Measurements from ENCODE around the gene EXTL2. TPM values are rescaled to one million over a fixed set of nuclear protein-coding genes. Genes with fewer than 3 reads are reported as not detected.
A peak's percentile ranks its signal among the peaks of the same experiment; 100 is the strongest.

Gene EXTL2
- total RNA-seq, 4 donors from 2014 or later, result 10.6 to 22.1 (median 16.7) TPM

DNA sequence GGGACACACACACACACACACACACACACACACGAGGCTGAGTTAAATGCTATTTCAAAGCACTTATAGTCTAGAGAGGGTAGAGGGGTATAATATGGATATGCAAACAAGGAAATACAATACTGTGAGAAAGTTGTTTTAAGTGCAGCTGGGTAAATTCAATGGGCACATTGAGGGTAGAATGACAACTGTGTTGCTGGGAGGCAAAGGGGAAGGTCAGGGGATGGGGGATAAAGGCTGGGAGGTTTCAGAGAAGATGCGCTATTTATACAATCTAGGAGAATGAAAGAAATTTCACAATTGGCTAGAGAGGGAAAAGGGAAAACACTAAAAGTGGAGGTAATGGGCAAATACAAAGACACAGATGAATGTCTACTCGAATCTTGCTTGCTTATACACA lies 19.4 kb downstream of the EXTL2 start:
- TF ChIP-seq, protein P1, sequence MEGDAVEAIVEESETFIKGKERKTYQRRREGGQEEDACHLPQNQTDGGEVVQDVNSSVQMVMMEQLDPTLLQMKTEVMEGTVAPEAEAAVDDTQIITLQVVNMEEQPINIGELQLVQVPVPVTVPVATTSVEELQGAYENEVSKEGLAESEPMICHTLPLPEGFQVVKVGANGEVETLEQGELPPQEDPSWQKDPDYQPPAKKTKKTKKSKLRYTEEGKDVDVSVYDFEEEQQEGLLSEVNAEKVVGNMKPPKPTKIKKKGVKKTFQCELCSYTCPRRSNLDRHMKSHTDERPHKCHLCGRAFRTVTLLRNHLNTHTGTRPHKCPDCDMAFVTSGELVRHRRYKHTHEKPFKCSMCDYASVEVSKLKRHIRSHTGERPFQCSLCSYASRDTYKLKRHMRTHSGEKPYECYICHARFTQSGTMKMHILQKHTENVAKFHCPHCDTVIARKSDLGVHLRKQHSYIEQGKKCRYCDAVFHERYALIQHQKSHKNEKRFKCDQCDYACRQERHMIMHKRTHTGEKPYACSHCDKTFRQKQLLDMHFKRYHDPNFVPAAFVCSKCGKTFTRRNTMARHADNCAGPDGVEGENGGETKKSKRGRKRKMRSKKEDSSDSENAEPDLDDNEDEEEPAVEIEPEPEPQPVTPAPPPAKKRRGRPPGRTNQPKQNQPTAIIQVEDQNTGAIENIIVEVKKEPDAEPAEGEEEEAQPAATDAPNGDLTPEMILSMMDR (IDR thresholded peaks at IDR 0.05), result no peak
- TF ChIP-seq EP300 (IDR thresholded peaks at IDR 0.05) (no peak), POLR2AphosphoS5 (IDR thresholded peaks at IDR 0.05) (no peak), POLR2A (IDR thresholded peaks at IDR 0.05) (no peak)
- H3K4me3 ChIP-seq, result no peak overlapping the region
- no peak for ATAC-seq
- H3K27me3 ChIP-seq, result no peaks in the 10 kb centered on the region
- H3K9me3 ChIP-seq, result no peaks in the 10 kb centered on the region
- H3K4me1 ChIP-seq, result no peaks in the 10 kb centered on the region
- peaks cover 0 to 29% of the 10 kb centered on the region in 2 donors for H3K36me3 ChIP-seq
- WGBS, 2 donors (ENCODE audit: low coverage in 1 of 2), result 87 to 95% methylated on average over 2 to 3 of the region's 3 CpGs
- H3K27ac ChIP-seq, result no peak overlapping the region

DNA sequence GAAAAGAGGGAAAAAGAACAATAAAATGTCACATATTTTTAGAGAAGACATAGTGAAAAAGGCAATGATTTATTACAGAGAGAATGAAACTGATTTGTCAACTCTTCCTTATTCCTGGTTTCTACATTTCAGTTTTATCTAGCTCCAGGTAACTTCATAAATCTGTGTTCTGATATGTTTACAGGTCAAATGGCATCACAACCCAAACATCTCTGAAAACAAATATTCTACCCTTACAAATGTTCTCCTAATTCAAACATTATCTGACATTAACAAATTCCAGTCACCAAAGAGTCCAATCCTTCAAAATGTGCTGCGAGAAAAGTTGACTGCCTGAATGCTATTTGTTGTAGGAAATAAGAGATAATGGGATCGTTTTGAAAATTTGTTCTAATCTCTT lies 20.2 kb downstream of the EXTL2 start:
- no peaks in the 10 kb centered on the region for H3K27me3 ChIP-seq
- H3K9me3 ChIP-seq, result no peaks in the 10 kb centered on the region
- peaks cover 0 to 29% of the 10 kb centered on the region in 2 donors for H3K36me3 ChIP-seq
- no peak overlapping the region for H3K27ac ChIP-seq
- TF ChIP-seq, protein P1 (IDR thresholded peaks at IDR 0.05), result no peak
- TF ChIP-seq POLR2AphosphoS5 (IDR thresholded peaks at IDR 0.05), result no peak
- no peak for TF ChIP-seq EP300 (IDR thresholded peaks at IDR 0.05)
- TF ChIP-seq POLR2A (IDR thresholded peaks at IDR 0.05), result no peak
- 85 to 89% methylated on average over 2 of the region's 2 CpGs for WGBS, 2 donors (ENCODE audit: low coverage in 1 of 2)
- H3K4me3 ChIP-seq, result no peak overlapping the region
- no peak for ATAC-seq
- H3K4me1 ChIP-seq, result no peaks in the 10 kb centered on the region

DNA sequence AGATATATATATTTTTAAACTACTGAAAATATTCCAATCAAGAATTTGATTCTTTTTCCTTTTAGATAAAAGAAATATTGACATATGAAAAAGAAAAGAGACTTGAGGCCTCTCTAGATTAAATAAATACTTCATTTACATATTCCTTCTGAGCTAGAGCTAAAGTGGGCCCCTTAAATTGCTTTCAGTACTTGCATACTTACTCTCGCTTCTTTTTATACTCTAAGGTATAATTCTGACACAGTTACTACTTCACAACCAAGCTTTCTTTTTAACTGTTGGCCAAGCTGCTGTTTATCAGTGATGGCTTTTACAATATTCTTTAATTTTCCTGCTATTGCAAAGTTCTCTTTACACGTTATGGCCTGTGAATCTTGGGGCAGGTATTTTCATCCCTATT lies 24.6 kb downstream of the EXTL2 start:
- Histone ChIP-seq H3K27me3 (no peaks in the 10 kb centered on the region), H3K9me3 (no peaks in the 10 kb centered on the region), H3K4me3 (no peak overlapping the region), H3K36me3 (peaks cover 0 to 12% of the 10 kb centered on the region in 2 donors), H3K27ac (no peak overlapping the region), H3K4me1 (peaks cover 0 to 17% (median 0%) of the 10 kb centered on the region in 3 donors)
- TF ChIP-seq EP300 (IDR thresholded peaks at IDR 0.05) (no peak), POLR2A (IDR thresholded peaks at IDR 0.05) (no peak), POLR2AphosphoS5 (IDR thresholded peaks at IDR 0.05) (no peak)
- TF ChIP-seq, protein P1 (IDR thresholded peaks at IDR 0.05), result no peak
- no peak for ATAC-seq
- WGBS, 2 donors (ENCODE audit: low coverage in 1 of 2), result 72 to 77% methylated on average over 2 of the region's 2 CpGs

DNA sequence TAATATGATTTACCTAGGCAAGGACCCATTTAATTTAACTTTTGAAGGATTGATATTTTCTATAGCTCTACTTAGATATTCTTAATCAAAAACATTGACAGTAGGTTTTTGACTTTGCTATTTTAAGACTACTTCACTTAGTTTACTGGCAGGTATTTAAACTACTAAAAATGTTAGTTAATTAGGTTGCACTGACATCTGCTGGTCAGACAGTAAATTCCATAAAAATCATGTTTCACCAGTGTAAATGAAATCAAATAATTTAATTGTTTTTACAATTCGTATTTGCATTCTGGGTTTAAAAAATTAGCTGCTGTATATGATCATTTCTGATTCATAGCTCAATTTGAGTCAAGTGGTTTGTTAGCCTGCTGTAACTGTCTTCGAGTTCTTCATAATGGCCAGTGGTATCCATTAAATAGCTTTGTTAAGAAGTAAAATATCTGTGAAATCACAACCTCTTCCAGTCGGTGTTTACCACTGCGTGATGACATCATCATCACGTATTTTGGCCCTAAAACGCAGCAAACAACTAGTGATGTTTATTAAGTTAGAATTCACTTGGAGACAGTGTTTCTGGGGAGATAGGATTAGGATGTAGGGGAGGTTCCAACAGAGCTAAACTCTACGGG lies 26.2 kb downstream of the EXTL2 start:
- no peaks in the 10 kb centered on the region for H3K27me3 ChIP-seq
- H3K9me3 ChIP-seq, result no peaks in the 10 kb centered on the region
- no peak overlapping the region for H3K27ac ChIP-seq
- no peak overlapping the region for H3K4me3 ChIP-seq
- H3K36me3 ChIP-seq, result peaks cover 0 to 4% of the 10 kb centered on the region in 2 donors
- no peak for TF ChIP-seq POLR2A (IDR thresholded peaks at IDR 0.05)
- TF ChIP-seq, protein P1 (IDR thresholded peaks at IDR 0.05), result peak; percentile 64 to 73 (median 70)
- ATAC-seq, result no peak
- peaks cover 0 to 17% (median 0%) of the 10 kb centered on the region in 3 donors for H3K4me1 ChIP-seq
- WGBS, 2 donors (ENCODE audit: low coverage in 1 of 2), result 8 to 14% methylated on average over 7 of the region's 7 CpGs

DNA sequence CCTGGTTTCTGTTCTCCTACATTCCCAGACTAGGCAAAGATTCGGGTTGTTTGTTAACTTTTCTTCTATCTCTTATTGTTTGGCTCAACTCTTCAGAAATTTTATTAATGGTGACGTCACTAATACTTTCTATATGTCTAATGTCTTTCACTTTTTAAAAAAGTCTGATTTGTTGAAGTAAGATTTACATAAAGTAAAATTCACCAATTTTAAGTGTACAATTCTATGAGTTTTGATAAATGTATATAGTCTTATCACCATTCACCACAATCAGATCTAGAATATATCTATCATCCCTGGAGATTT lies 27.8 kb downstream of the EXTL2 start:
- no peaks in the 10 kb centered on the region for H3K27me3 ChIP-seq
- peaks cover 0 to 17% (median 0%) of the 10 kb centered on the region in 3 donors for H3K4me1 ChIP-seq
- H3K27ac ChIP-seq, result no peak overlapping the region
- no peaks in the 10 kb centered on the region for H3K9me3 ChIP-seq
- TF ChIP-seq, protein P1 (IDR thresholded peaks at IDR 0.05), result no peak
- TF ChIP-seq POLR2AphosphoS5 (IDR thresholded peaks at IDR 0.05) (no peak), POLR2A (IDR thresholded peaks at IDR 0.05) (no peak), EP300 (IDR thresholded peaks at IDR 0.05) (no peak)
- no peak overlapping the region for H3K4me3 ChIP-seq
- ATAC-seq, result no peak
- 54 to 56% methylated on average over 2 of the region's 2 CpGs for WGBS, 2 donors (ENCODE audit: low coverage in 1 of 2)
- no peaks in the 10 kb centered on the region for H3K36me3 ChIP-seq
